ENCODE measurements around the gene CGAS. TPM values are rescaled to one million over a fixed set of nuclear protein-coding genes. Genes with fewer than 3 reads are reported as not detected.
A peak's percentile ranks its signal among the peaks of the same experiment; 100 is the strongest.

The CGAS gene
- total RNA-seq: 5.9 and 6.2 TPM in 2 replicates

DNA sequence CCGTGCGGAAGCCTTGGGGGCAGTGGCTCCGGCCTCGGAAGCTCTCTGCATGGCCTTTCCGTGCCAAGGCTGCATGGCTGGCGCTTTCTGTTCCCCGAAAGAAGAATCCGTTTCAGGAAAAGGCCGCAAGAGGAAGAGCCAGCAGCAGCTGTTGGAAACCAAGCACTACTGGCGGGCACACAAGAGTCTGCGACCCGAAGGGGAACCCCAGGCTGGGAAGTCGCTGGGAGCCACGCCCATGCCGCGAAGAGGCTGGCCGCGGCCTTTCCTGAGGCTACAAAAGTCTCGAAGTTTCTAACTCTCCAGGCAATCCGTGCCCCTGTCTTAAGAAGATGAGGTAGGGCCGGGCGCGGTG lies at the start of gene CGAS:
Gene CGAS (minus strand): TSS at position 191 of the 355 bp plus-strand sequence. CDS start 116 bp downstream, at position 75.
- no peaks in the 10 kb centered on the region for H3K27me3 ChIP-seq (ENCODE audit: insufficient read depth, low read length)
- peaks cover 4% of the 10 kb centered on the region for H3K4me1 ChIP-seq (ENCODE audit: insufficient read depth, low read length)
- H3K27ac ChIP-seq (ENCODE audit: low read depth, low read length): peak within 1 kb of the TSS; percentile 80
- H3K79me2 ChIP-seq (ENCODE audit: insufficient read depth, low read length): peaks cover 38% of the 10 kb centered on the region
- H3K4me2 ChIP-seq (ENCODE audit: insufficient read depth, low read length): peak within 1 kb of the TSS; percentile 82
- DNase-seq (ENCODE audit: insufficient read length, low spot score, missing footprints): peak; percentile 90
- H3K9me3 ChIP-seq (ENCODE audit: low read depth, low read length): no peaks in the 10 kb centered on the region
- H4K20me1 ChIP-seq (ENCODE audit: insufficient read depth, low read length): no peaks in the 10 kb centered on the region
- no peaks in the 10 kb centered on the region for H3K36me3 ChIP-seq (ENCODE audit: insufficient read depth, low read length)
- TF ChIP-seq, protein P1, sequence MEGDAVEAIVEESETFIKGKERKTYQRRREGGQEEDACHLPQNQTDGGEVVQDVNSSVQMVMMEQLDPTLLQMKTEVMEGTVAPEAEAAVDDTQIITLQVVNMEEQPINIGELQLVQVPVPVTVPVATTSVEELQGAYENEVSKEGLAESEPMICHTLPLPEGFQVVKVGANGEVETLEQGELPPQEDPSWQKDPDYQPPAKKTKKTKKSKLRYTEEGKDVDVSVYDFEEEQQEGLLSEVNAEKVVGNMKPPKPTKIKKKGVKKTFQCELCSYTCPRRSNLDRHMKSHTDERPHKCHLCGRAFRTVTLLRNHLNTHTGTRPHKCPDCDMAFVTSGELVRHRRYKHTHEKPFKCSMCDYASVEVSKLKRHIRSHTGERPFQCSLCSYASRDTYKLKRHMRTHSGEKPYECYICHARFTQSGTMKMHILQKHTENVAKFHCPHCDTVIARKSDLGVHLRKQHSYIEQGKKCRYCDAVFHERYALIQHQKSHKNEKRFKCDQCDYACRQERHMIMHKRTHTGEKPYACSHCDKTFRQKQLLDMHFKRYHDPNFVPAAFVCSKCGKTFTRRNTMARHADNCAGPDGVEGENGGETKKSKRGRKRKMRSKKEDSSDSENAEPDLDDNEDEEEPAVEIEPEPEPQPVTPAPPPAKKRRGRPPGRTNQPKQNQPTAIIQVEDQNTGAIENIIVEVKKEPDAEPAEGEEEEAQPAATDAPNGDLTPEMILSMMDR (IDR thresholded peaks at IDR 0.05; ENCODE audit: extremely low read depth, low read depth, low read length): no peak
- H3K4me3 ChIP-seq (ENCODE audit: insufficient read depth, low read length): peak within 1 kb of the TSS; percentile 77
- peak within 1 kb of the TSS; percentile 96 for H2AFZ ChIP-seq (ENCODE audit: low read length)

DNA sequence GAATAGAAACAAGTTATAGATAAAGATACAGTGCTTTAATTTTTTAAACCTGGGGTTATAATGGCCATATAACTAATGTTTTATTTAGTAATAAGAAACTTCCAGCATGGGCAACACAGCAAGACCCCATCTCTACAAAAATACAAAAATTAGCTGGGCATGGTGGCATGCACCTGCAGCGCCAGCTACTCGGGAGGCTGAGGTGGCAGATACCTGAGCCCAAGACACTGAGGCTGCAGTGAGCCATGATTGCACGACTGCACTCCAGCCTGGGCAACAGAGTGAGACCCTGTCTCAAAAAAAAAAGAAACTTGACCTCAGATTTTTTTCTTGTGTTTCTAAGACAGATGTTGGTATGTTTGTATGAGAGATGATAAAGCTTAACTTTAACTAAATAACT lies 45.8 kb upstream of the CGAS start:
- TF ChIP-seq, protein P1 (IDR thresholded peaks at IDR 0.05; ENCODE audit: extremely low read depth, low read depth, low read length): no peak
- Histone ChIP-seq H3K79me2 (ENCODE audit: insufficient read depth, low read length) (no peaks in the 10 kb centered on the region), H3K4me1 (ENCODE audit: insufficient read depth, low read length) (no peaks in the 10 kb centered on the region), H4K20me1 (ENCODE audit: insufficient read depth, low read length) (no peaks in the 10 kb centered on the region), H3K27me3 (ENCODE audit: insufficient read depth, low read length) (no peaks in the 10 kb centered on the region), H3K4me2 (ENCODE audit: insufficient read depth, low read length) (no peak overlapping the region), H3K27ac (ENCODE audit: low read depth, low read length) (no peak overlapping the region), H2AFZ (ENCODE audit: low read length) (no peak overlapping the region), H3K36me3 (ENCODE audit: insufficient read depth, low read length) (peaks cover 46% of the 10 kb centered on the region), H3K4me3 (ENCODE audit: insufficient read depth, low read length) (no peak overlapping the region), H3K9me3 (ENCODE audit: low read depth, low read length) (no peaks in the 10 kb centered on the region)
- no peak for DNase-seq (ENCODE audit: insufficient read length, low spot score, missing footprints)

DNA sequence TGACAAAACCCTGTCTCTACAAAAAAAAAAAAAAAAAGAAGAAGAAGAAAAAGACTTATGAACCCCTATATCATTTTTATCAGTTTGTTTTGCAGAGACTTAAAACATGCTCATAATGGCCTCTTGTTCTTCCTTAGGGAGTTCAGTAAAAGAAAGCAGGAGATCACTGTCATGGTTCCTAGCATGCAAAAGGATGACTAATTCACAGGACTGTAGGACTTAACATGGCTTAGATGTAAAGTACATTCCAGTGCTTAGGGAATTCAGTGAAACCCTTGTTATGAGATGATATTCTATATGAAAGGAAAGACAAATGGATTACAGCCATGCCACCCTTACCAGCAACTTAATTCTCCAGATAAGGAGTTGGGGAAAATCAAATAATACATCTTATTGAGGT lies 39.3 kb upstream of the CGAS start:
- H3K4me2 ChIP-seq (ENCODE audit: insufficient read depth, low read length): no peak overlapping the region
- H3K79me2 ChIP-seq (ENCODE audit: insufficient read depth, low read length): no peaks in the 10 kb centered on the region
- H3K27me3 ChIP-seq (ENCODE audit: insufficient read depth, low read length): no peaks in the 10 kb centered on the region
- DNase-seq (ENCODE audit: insufficient read length, low spot score, missing footprints): peak; percentile 3
- H3K4me1 ChIP-seq (ENCODE audit: insufficient read depth, low read length): no peaks in the 10 kb centered on the region
- no peaks in the 10 kb centered on the region for H3K9me3 ChIP-seq (ENCODE audit: low read depth, low read length)
- H3K27ac ChIP-seq (ENCODE audit: low read depth, low read length): no peak overlapping the region
- peaks cover 31% of the 10 kb centered on the region for H3K36me3 ChIP-seq (ENCODE audit: insufficient read depth, low read length)
- H4K20me1 ChIP-seq (ENCODE audit: insufficient read depth, low read length): no peaks in the 10 kb centered on the region
- H3K4me3 ChIP-seq (ENCODE audit: insufficient read depth, low read length): no peak overlapping the region
- H2AFZ ChIP-seq (ENCODE audit: low read length): no peak overlapping the region
- TF ChIP-seq, protein P1 (IDR thresholded peaks at IDR 0.05; ENCODE audit: extremely low read depth, low read depth, low read length): no peak

DNA sequence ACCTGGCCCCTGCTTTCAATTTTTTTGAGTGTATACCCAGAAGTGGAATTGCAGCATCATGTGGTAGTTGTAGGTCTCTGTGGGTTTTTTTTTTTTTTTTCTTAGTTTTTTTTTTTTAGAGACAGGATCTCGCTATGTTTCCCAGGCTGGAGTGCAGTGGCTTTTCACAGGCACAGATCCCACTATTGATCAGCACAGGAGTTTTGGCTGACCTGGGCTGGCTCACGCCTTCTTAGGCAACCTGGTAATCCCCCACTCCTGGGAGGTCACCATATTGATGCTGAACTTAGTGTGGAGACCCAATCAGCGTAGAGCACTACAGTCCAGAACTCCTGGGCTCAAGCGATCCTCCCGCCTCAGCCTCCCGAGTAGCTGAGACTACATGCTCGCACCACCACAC lies 35.4 kb upstream of the CGAS start:
- Histone ChIP-seq H3K4me3 (ENCODE audit: insufficient read depth, low read length) (no peak overlapping the region), H3K4me2 (ENCODE audit: insufficient read depth, low read length) (no peak overlapping the region), H4K20me1 (ENCODE audit: insufficient read depth, low read length) (no peaks in the 10 kb centered on the region), H3K79me2 (ENCODE audit: insufficient read depth, low read length) (no peaks in the 10 kb centered on the region), H3K27ac (ENCODE audit: low read depth, low read length) (no peak overlapping the region), H2AFZ (ENCODE audit: low read length) (no peak overlapping the region), H3K36me3 (ENCODE audit: insufficient read depth, low read length) (peaks cover 49% of the 10 kb centered on the region), H3K4me1 (ENCODE audit: insufficient read depth, low read length) (no peaks in the 10 kb centered on the region), H3K9me3 (ENCODE audit: low read depth, low read length) (no peaks in the 10 kb centered on the region), H3K27me3 (ENCODE audit: insufficient read depth, low read length) (no peaks in the 10 kb centered on the region)
- TF ChIP-seq, protein P1 (IDR thresholded peaks at IDR 0.05; ENCODE audit: extremely low read depth, low read depth, low read length): no peak
- no peak for DNase-seq (ENCODE audit: insufficient read length, low spot score, missing footprints)

Measured in osteoblast (primary cell).